IPS DF 6.9 (cell line): ENCODE data around the gene HOXB6.

ENCODE experiments used
- DNase-seq: peaks from one replicate; pipeline ENCODE4 v3.0.0-alpha.2; 2013; ENCODE audit warnings: low read depth, low spot score
- H3K27ac ChIP-seq: one replicate; pipeline ENCODE4 v1.5.1; 2013; ENCODE audit warnings: low read length, control low read depth
- H3K27me3 ChIP-seq: 2 replicates; pipeline ENCODE4 v1.6.1; 2013; ENCODE audit warnings: mild to moderate bottlenecking, low read length; ENCODE audit not compliant: control insufficient read depth, insufficient read depth
- H3K36me3 ChIP-seq: 2 replicates; pipeline ENCODE4 v1.6.1; 2013; ENCODE audit warnings: low read length; ENCODE audit not compliant: control insufficient read depth, insufficient read depth
- H3K4me1 ChIP-seq: 2 replicates; pipeline ENCODE4 v1.6.1; 2013; ENCODE audit warnings: low read length; ENCODE audit not compliant: control insufficient read depth, insufficient read depth
- H3K4me3 ChIP-seq: 2 replicates; pipeline ENCODE4 v1.5.1; 2013; ENCODE audit warnings: mild to moderate bottlenecking, low read length
- H3K9me3 ChIP-seq: 2 replicates; pipeline ENCODE4 v1.6.1; 2013; ENCODE audit warnings: low read length, inconsistent platforms; ENCODE audit not compliant: control insufficient read depth, insufficient read depth
- WGBS: extraction: QIAGEN DNeasy Blood & Tissue Kit; methylation state at CpG from one replicate; pipeline ENCODE4 v1.1.7; 2013; ENCODE audit warnings: mixed read lengths, missing lambda C conversion rate; ENCODE audit not compliant: insufficient read length, insufficient coverage; 5-methylcytosine and 5-hydroxymethylcytosine counted together

The HOXB6 gene

GRCh38 chr17:48549281-48549630 is 55.5 kb downstream of the HOXB6 start:
- H3K4me3 ChIP-seq: no peak overlapping the region
- no peak overlapping the region for H3K27ac ChIP-seq
- DNase-seq: no peak
- WGBS: no CpG with 5 or more reads among the region's 3 CpGs
- no peaks in the 10 kb centered on the region for H3K9me3 ChIP-seq
- H3K36me3 ChIP-seq: no peaks in the 10 kb centered on the region
- peaks cover 8% of the 10 kb centered on the region for H3K4me1 ChIP-seq
- peaks cover 87% of the 10 kb centered on the region for H3K27me3 ChIP-seq

GRCh38 chr17:48548523-48549280 is 56.1 kb downstream of the HOXB6 start:
- H3K27ac ChIP-seq: no peak overlapping the region
- peaks cover 87% of the 10 kb centered on the region for H3K27me3 ChIP-seq

DNA sequence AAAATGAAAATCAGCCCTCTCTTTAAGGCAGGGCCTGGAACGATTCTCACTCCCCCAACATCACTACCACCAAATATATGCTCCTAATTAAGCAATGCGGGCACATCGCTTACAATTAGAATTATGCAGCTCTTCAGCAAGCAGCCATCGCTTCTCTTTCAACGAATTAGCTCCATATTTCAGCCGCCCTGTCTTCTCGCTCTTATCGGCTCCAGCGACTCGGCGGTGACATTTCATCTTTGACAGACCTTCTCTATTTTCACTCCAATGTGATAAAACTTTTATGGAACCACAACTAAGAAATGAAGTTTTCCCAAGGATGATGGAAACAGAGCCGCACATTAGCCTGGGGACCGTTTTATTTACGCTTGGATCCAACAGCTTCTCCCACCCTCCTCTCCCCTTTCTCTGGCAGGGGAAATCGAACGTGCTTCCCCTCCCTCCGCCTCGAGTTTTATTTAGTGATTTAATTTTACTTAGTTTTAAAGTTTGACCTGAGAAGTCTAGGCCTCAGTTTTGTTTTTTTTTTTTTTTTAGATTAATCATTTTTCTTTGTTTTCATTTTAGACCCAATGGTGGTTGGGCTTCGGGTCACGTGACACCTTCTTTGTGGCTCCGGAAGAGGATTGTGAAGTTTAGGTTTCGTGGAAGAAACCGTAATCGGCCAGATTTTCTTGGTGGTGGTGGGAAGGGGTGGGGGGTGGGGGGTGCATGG is 56.8 kb downstream of the HOXB6 start:
- no peaks in the 10 kb centered on the region for H3K36me3 ChIP-seq
- H3K4me3 ChIP-seq: no peak overlapping the region
- H3K4me1 ChIP-seq: peaks cover 10% of the 10 kb centered on the region
- no peak overlapping the region for H3K27ac ChIP-seq
- H3K9me3 ChIP-seq: no peaks in the 10 kb centered on the region
- no CpG with 5 or more reads among the region's 24 CpGs for WGBS
- H3K27me3 ChIP-seq: peaks cover 87% of the 10 kb centered on the region
- DNase-seq: no peak

More at GRCh38 chr17:48548523-48549280, 56.1 kb downstream of the HOXB6 start:
- Histone ChIP-seq H3K9me3 (no peaks in the 10 kb centered on the region), H3K4me1 (peaks cover 8% of the 10 kb centered on the region), H3K36me3 (no peaks in the 10 kb centered on the region), H3K4me3 (no peak overlapping the region)
- no CpG with 5 or more reads among the region's 6 CpGs for WGBS
- DNase-seq: no peak

DNA sequence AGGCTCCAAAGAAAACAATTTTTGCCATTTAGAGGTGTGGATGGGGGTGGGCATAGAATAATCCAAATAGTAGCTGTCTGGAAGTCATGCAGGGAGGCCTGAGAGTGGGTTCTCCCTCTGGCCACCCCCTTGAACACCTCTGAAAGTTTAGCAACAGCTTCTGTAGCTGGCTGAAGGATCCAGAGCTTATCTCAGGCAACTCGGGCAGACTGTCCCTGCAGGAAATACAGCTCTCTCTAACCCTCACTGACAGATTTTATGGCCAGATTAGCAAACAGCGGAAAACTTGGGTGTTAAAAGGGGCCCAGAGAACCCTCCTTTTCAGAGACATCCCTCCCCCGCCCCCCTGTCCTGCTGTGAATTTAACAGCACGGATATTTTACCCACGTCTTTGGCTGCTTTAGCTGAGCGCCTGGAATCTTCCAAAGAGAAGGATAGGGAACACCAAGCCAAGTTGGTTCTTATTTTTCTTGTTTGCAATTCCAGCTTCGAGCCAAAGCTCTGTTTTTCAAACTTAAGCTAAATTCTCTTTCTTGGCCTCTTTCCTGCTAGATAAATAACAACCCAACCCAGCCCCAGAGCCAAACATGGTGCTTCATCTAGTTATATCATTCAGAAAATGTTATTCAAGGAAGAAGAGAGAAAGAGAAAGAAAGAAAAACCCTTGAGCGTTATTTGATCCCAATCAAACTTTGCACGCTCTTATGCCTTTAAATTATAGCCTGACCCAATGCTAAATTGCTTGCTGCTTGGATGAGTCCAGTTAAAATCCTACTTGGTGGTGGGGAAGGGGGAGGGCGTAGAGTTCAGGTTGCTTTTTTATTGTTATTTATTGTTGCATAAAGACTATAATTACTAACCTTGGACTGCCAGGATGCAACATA is 57.6 kb downstream of the HOXB6 start:
- H3K4me3 ChIP-seq: no peak overlapping the region
- peaks cover 87% of the 10 kb centered on the region for H3K27me3 ChIP-seq
- no peak for DNase-seq
- no CpG with 5 or more reads among the region's 10 CpGs for WGBS
- no peak overlapping the region for H3K27ac ChIP-seq
- H3K36me3 ChIP-seq: no peaks in the 10 kb centered on the region
- peaks cover 10% of the 10 kb centered on the region for H3K4me1 ChIP-seq
- no peaks in the 10 kb centered on the region for H3K9me3 ChIP-seq

- Histone ChIP-seq H3K4me1 (peaks cover 9% of the 10 kb centered on the region), H3K36me3 (no peaks in the 10 kb centered on the region), H3K4me3 (no peak overlapping the region), H3K9me3 (no peaks in the 10 kb centered on the region), H3K27me3 (peaks cover 86% of the 10 kb centered on the region), H3K27ac (no peak overlapping the region)
- DNase-seq: no peak
- WGBS: no CpG with 5 or more reads among the region's 10 CpGs
Measured at GRCh38 chr17:48546137-48546923, 58.5 kb downstream of the HOXB6 start.
